GM12878 (cell line): ENCODE results near the gene OR5K1. TPM values are rescaled to one million over a fixed set of nuclear protein-coding genes. Genes with fewer than 3 reads are reported as not detected.

ENCODE experiments used
- ATAC-seq: fragments of 200-7000 bp; cut with Tn5 transposase; 3 replicates; pipeline ENCODE4 v1.9.1; 2020; ENCODE audit warnings: mild to moderate bottlenecking, moderate library complexity
- BruUV-seq: library from RNA; stranded (reverse); fragments of 400-500 nt; replicated peaks from 2 replicates; lab custom pipeline; 2021; lab: Mats Ljungman, UMichigan
- CTCF ChIA-PET: fragments of 300-600 bp; sonication (Branson Sonifier 250); formaldehyde crosslinking; extraction: SDS; loops from one replicate; lab custom pipeline; 2021; ENCODE audit warnings: inconsistent platforms; lab: Yijun Ruan, JAX
- POLR2A ChIA-PET: fragments of 350-600 bp; formaldehyde crosslinking; extraction: SDS; loops from one replicate; lab custom pipeline; 2021; ENCODE audit warnings: inconsistent platforms; lab: Charles Lee
- RAD21 ChIA-PET: fragments of 300-600 bp; sonication (Branson Sonifier 250); formaldehyde crosslinking; loops from one replicate; lab custom pipeline; 2023; ENCODE audit warnings: antibody characterized with exemption; ENCODE audit not compliant: unreplicated experiment; lab: Charles Lee
- SMC1A ChIA-PET: fragments of 300-600 bp; sonication (Branson Sonifier 250); formaldehyde crosslinking; loops from one replicate; lab custom pipeline; 2023; ENCODE audit not compliant: unreplicated experiment, uncharacterized antibody; lab: Charles Lee
- DNase-seq: peaks from one replicate; pipeline ENCODE4 v3.0.0-alpha.2; 2011; ENCODE audit warnings: low read depth, low spot score
- FAIRE-seq: peaks from 3 replicates; lab custom pipeline; 2011; peaks lifted over from hg19 to GRCh38; lab: Jason Lieb, UNC
- H2AFZ ChIP-seq: 2 replicates; pipeline ENCODE4 v1.6.0; 2011; ENCODE audit warnings: low read depth, low read length, control low read depth; ENCODE audit not compliant: control insufficient read depth
- H3K27ac ChIP-seq: 2 replicates; pipeline ENCODE4 v1.5.1; 2011; ENCODE audit warnings: control low read depth; ENCODE audit not compliant: control insufficient read depth, insufficient read depth
- H3K27me3 ChIP-seq, 2 experiments: replicated peaks in 1 of 2; 2 replicates each; pipeline versions ENCODE4 v1.6.0 to v1.6.1; 2011; ENCODE audit warnings: low read length in 1 of 2; ENCODE audit not compliant: control insufficient read depth in 2 of 2, insufficient read depth in 2 of 2
- H3K36me3 ChIP-seq, 2 experiments: 2 replicates each; pipeline ENCODE4 v1.5.1; 2011; ENCODE audit warnings: low read length in 1 of 2; ENCODE audit not compliant: control insufficient read depth in 2 of 2, insufficient read depth in 2 of 2
- H3K4me1 ChIP-seq: 2 replicates; pipeline ENCODE4 v1.6.1; 2011; ENCODE audit warnings: mild to moderate bottlenecking, low read length, moderate library complexity, mixed read lengths; ENCODE audit not compliant: control insufficient read depth, insufficient read depth
- H3K4me2 ChIP-seq: 2 replicates; pipeline ENCODE4 v1.6.0; 2011; ENCODE audit warnings: control low read depth; ENCODE audit not compliant: control insufficient read depth, insufficient read depth
- H3K4me3 ChIP-seq: fragments of 200-600 bp; sonication (generic); 2 replicates; pipeline ENCODE4 v1.5.1; 2016
- H3K79me2 ChIP-seq: 2 replicates; pipeline ENCODE4 v1.6.0; 2011; ENCODE audit warnings: low read length; ENCODE audit not compliant: control insufficient read depth, insufficient read depth
- H3K9ac ChIP-seq: 2 replicates; pipeline ENCODE4 v1.8.0; 2011; ENCODE audit warnings: low read length, control low read depth, mixed read lengths; ENCODE audit not compliant: control insufficient read depth, insufficient read depth
- H3K9me3 ChIP-seq: replicated peaks from 3 replicates; pipeline ENCODE4 v1.5.1; 2011; ENCODE audit warnings: mild to moderate bottlenecking, low read length; ENCODE audit not compliant: control insufficient read depth, insufficient read depth
- H4K20me1 ChIP-seq: 2 replicates; pipeline ENCODE4 v1.6.0; 2011; ENCODE audit not compliant: control insufficient read depth, insufficient read depth
- REST ChIP-seq: IDR thresholded peaks from 2 replicates; pipeline ENCODE4 v1.6.1; 2012; ENCODE audit warnings: mild to moderate bottlenecking, low read depth, low read length
- SPI1 ChIP-seq: IDR thresholded peaks from 2 replicates; pipeline ENCODE4 v1.6.1; 2011; ENCODE audit warnings: low read depth, mild to moderate bottlenecking, low read length, moderate library complexity, borderline replicate concordance; ENCODE audit not compliant: insufficient read depth
- YBX1 ChIP-seq: fragments of 450-650 bp; IDR thresholded peaks from 2 replicates; pipeline ENCODE4 v1.6.1; 2016; ENCODE audit warnings: antibody characterized with exemption
- ZBTB33 ChIP-seq: fragments of 450-650 bp; IDR thresholded peaks from 2 replicates; pipeline ENCODE4 v1.6.1; 2017; ENCODE audit warnings: mild to moderate bottlenecking
- WGBS: methylation state at CpG from one replicate; pipeline ENCODE4 v1.1.6; 2016; ENCODE audit warnings: low lambda C conversion rate; ENCODE audit not compliant: insufficient replicate concordance, insufficient coverage; ENCODE audit errors: missing lambda C conversion rate; 5-methylcytosine and 5-hydroxymethylcytosine counted together
- in situ Hi-C: fragments of 300-500 bp; cut with MboI; formaldehyde crosslinking; loops from 9 replicates; pipeline ENCODE4 v1.14.3; 2018; ENCODE audit warnings: mixed read lengths
- intact Hi-C: fragments of 100-400 bp; cut with micrococcal nuclease; formaldehyde crosslinking; loops from one replicate; pipeline ENCODE4 v1.14.2; 2022; ENCODE audit not compliant: unreplicated experiment
- polyA plus RNA-seq, 11 experiments: library from polyadenylated mRNA; depleted of rRNA in 4 of 11; unstranded in 6 of 11; stranded (reverse) in 5 of 11; fragments of >200 nt; fragmentation: Nextera tagmentation in 4 of 11; fragmentation: Illumina TruSeq in 1 of 11; extraction: Ambion mirVana in 4 of 11; extraction: Trizol in 1 of 11; gene quantifications; 1 replicate in 1 of 11; 2 replicates in 10 of 11; pipeline versions ENCODE4 v1.2.1 to v1.2.3, GENCODE V29; 2011 to 2016; ENCODE audit warnings: inconsistent platforms in 2 of 11, missing spikeins in 2 of 11, low read depth in 1 of 11
- total RNA-seq, 4 experiments: library from RNA; depleted of rRNA in 3 of 4; stranded (reverse); fragments of >200 nt in 3 of 4; fragmentation: Illumina TruSeq in 1 of 4; extraction: Trizol in 1 of 4; gene quantifications; 2 replicates each; pipeline versions ENCODE4 v1.2.1 to v1.2.3, GENCODE V29; 2013 to 2021

OR5K1 gene
- total and polyA plus RNA-seq, 10 of the 15 experiments (the other 5 are each of a cell fraction or from before 2014, with no cell fraction given) = 0.50 TPM; not detected in 9

- ChIA-PET RAD21 (no interaction called here), SMC1A (interaction anchor here (1.0 kb wide), 1 partner anchor 58 kb away, joined by 3 read pairs; no protein-coding TSS in a partner anchor), POLR2A (no interaction called here), CTCF (no interaction called here)
- Histone ChIP-seq H3K9me3 (peaks cover 5% of the 10 kb centered on the region; the same call in 2 of the 3 replicates), H3K79me2 (no peaks in the 10 kb centered on the region), H3K4me2 (no peak overlapping the region), H2AFZ (no peak overlapping the region), H3K27me3 (no peaks in the 10 kb centered on the region), H3K27ac (no peak overlapping the region), H3K9ac (no peak overlapping the region), H3K4me3 (no peak overlapping the region), H3K4me1 (no peaks in the 10 kb centered on the region), H3K36me3 (no peaks in the 10 kb centered on the region), H4K20me1 (no peaks in the 10 kb centered on the region)
- TF ChIP-seq YBX1 (no peak), SPI1 (peak; percentile 83; the same call in 1 of the 2 replicates)
- in situ Hi-C loops = no loop called here
- WGBS = 0% methylated on average over 2 of the region's 2 CpGs
- FAIRE-seq (no peak), ATAC-seq (peak; percentile 77), DNase-seq (no peak)
- intact Hi-C loops = no loop called here
- no TSS peak for BruUV-seq
These were observed 29.2 kb upstream of the OR5K1 start for GRCh38 chr3:98433764-98434163.

GRCh38 chr3:98434412-98434811, 28.6 kb upstream of the OR5K1 start:
- H3K79me2 ChIP-seq = no peaks in the 10 kb centered on the region
- ChIA-PET SMC1A (interaction anchor here (1.0 kb wide), 1 partner anchor 59 kb away, joined by 3 read pairs; no protein-coding TSS in a partner anchor), POLR2A (no interaction called here)
- TF ChIP-seq REST (peak; percentile 33; the same call in 1 of the 2 replicates), ZBTB33 (no peak)
- TF ChIP-seq, all 136 proteins: peak for 1
- ATAC-seq (no peak), DNase-seq (no peak), FAIRE-seq (no peak)
- Histone ChIP-seq H2AFZ (no peak overlapping the region), H3K27ac (no peak overlapping the region), H3K9me3 (peaks cover 5% of the 10 kb centered on the region; the same call in 2 of the 3 replicates), H3K4me1 (no peaks in the 10 kb centered on the region), H3K4me3 (no peak overlapping the region), H3K4me2 (no peak overlapping the region), H4K20me1 (no peaks in the 10 kb centered on the region), H3K27me3 (no peaks in the 10 kb centered on the region), H3K36me3 (no peaks in the 10 kb centered on the region), H3K9ac (no peak overlapping the region)
- ChIA-PET CTCF (no interaction called here), RAD21 (no interaction called here)
- 64% methylated on average over 4 of the region's 4 CpGs for WGBS
- in situ Hi-C loops (no loop called here), intact Hi-C loops (no loop called here)
- BruUV-seq = no TSS peak
